ENCODE data around the gene ZNF415.

DNA sequence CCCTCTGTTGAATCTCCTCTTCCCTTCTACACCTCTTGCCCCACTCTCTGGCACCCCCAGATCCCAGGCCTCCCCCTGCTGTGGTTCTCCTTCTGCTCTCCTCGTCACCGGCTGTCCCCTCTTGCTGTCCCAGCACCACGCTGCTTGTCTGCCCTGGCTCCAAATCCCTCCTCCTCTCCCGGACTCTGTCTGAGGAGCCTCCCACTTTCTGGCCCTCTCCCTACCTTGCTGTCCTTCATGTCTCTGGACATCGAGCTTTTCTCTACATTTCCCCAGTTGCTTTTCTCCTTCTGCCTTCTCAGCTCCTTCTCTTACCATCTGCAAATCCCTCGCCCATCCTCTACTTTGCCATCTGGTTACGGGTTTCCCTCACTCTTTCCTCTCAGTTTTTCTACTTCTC is 24.9 kb upstream of the ZNF415 start:
- TF ChIP-seq, protein P1, sequence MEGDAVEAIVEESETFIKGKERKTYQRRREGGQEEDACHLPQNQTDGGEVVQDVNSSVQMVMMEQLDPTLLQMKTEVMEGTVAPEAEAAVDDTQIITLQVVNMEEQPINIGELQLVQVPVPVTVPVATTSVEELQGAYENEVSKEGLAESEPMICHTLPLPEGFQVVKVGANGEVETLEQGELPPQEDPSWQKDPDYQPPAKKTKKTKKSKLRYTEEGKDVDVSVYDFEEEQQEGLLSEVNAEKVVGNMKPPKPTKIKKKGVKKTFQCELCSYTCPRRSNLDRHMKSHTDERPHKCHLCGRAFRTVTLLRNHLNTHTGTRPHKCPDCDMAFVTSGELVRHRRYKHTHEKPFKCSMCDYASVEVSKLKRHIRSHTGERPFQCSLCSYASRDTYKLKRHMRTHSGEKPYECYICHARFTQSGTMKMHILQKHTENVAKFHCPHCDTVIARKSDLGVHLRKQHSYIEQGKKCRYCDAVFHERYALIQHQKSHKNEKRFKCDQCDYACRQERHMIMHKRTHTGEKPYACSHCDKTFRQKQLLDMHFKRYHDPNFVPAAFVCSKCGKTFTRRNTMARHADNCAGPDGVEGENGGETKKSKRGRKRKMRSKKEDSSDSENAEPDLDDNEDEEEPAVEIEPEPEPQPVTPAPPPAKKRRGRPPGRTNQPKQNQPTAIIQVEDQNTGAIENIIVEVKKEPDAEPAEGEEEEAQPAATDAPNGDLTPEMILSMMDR (IDR thresholded peaks at IDR 0.05) = no peak
- TF ChIP-seq POLR2A (IDR thresholded peaks at IDR 0.05) = no peak
